Stomach (tissue), 9 donors: Measurements from ENCODE around the gene MYOM1. TPM values are rescaled to one million over a fixed set of nuclear protein-coding genes. Genes with fewer than 3 reads are reported as not detected.
"Not testable (repeated sequence)": the region's sequence is repeated elsewhere in the genome, so short reads cannot be mapped to it uniquely, and the experiment has no call there.

ENCODE experiments used
- DNase-seq, 2 donors: peaks; one replicate each; pipeline versions ENCODE4 v3.0.0 to v3.0.0-alpha.2; 2013 to 2019
- H3K27ac ChIP-seq, 5 donors: fragments of 200-600 bp in 4 of 5; sonication (generic) in 4 of 5; one replicate each; pipeline ENCODE4 v1.5.1; 2013 to 2019; ENCODE audit warnings: mild to moderate bottlenecking in 1 of 5, moderate library complexity in 1 of 5
- H3K27me3 ChIP-seq, 3 donors: fragments of 200-600 bp; sonication (generic); one replicate each; pipeline ENCODE4 v1.5.1; 2017 to 2019; ENCODE audit warnings: mixed run types in 1 of 3
- H3K36me3 ChIP-seq, 4 donors: fragments of 200-600 bp; sonication (generic); 1 replicate in 3 of 4; 2 replicates in 1 of 4; pipeline ENCODE4 v1.5.1; 2016 to 2019
- H3K4me1 ChIP-seq, 4 donors: fragments of 200-600 bp; sonication (generic); one replicate each; pipeline ENCODE4 v1.5.1; 2016 to 2019
- H3K4me3 ChIP-seq, 4 donors: fragments of 200-600 bp; sonication (generic) in 3 of 4; one replicate each; pipeline ENCODE4 v1.5.1; 2016 to 2019; ENCODE audit warnings: mild to moderate bottlenecking in 1 of 4
- H3K9me3 ChIP-seq, 4 donors: fragments of 200-600 bp; sonication (generic); one replicate each; pipeline ENCODE4 v1.5.1; 2016 to 2019
- CTCF ChIP-seq, 7 experiments: fragments of 450-650 bp in 4 of 7; fragments of 200-600 bp in 3 of 7; sonication (generic) in 3 of 7; IDR thresholded peaks; one replicate each; pipeline ENCODE4 v1.5.1; 2016 to 2019; ENCODE audit warnings: antibody characterized with exemption in 7 of 7, control low read depth in 2 of 7, mild to moderate bottlenecking in 1 of 7
- EP300 ChIP-seq: sonication (generic); formaldehyde crosslinking; IDR thresholded peaks from one replicate; pipeline ENCODE4 v1.6.1; 2017; ENCODE audit warnings: antibody characterized with exemption
- POLR2A ChIP-seq, 4 donors: fragments of 450-650 bp; IDR thresholded peaks; one replicate each; pipeline ENCODE4 v1.6.1; 2016; ENCODE audit warnings: antibody characterized with exemption in 4 of 4, control low read depth in 2 of 4, mild to moderate bottlenecking in 1 of 4, moderate library complexity in 1 of 4
- POLR2AphosphoS5 ChIP-seq, 3 donors: sonication (generic); formaldehyde crosslinking; IDR thresholded peaks; one replicate each; pipeline ENCODE4 v1.6.1; 2016; ENCODE audit warnings: antibody characterized with exemption in 3 of 3
- WGBS, 5 donors: extraction: QIAGEN DNeasy Blood & Tissue Kit in 3 of 5; methylation state at CpG; one replicate each; pipeline versions ENCODE4 v1.1.5 to v1.1.7; 2013 to 2018; 5-methylcytosine and 5-hydroxymethylcytosine counted together
- intact Hi-C: fragments of 100-400 bp; cut with DNase I; formaldehyde crosslinking; loops from one replicate; pipeline ENCODE4 v1.15.1; 2023; ENCODE audit warnings: low total_unique reads
- polyA plus RNA-seq, 3 donors: library from polyadenylated mRNA; stranded (reverse); fragments of 200-250 nt; gene quantifications; one replicate each; pipeline ENCODE4 v1.2.3, GENCODE V29; 2013
- small RNA-seq, 4 donors: library from RNA; depleted of rRNA; stranded (forward); fragments of <200 nt; gene quantifications; one replicate each; pipeline ENCODE3, GENCODE V24; 2016
- total RNA-seq, 5 donors: library from RNA; depleted of rRNA; stranded (reverse); fragments of >200 nt; gene quantifications; one replicate each; pipeline versions ENCODE4 v1.1.0 to v1.2.3, GENCODE V29; 2014 to 2016
- donor health status: healthy with polysubstance abuse.
- donor health status: Bipolar disorder and iron deficiency.
- donor health status: healthy.

MYOM1 gene
- total and polyA plus RNA-seq, 8 donors, result 1.2 to 37.9 (median 3.5) TPM

DNA sequence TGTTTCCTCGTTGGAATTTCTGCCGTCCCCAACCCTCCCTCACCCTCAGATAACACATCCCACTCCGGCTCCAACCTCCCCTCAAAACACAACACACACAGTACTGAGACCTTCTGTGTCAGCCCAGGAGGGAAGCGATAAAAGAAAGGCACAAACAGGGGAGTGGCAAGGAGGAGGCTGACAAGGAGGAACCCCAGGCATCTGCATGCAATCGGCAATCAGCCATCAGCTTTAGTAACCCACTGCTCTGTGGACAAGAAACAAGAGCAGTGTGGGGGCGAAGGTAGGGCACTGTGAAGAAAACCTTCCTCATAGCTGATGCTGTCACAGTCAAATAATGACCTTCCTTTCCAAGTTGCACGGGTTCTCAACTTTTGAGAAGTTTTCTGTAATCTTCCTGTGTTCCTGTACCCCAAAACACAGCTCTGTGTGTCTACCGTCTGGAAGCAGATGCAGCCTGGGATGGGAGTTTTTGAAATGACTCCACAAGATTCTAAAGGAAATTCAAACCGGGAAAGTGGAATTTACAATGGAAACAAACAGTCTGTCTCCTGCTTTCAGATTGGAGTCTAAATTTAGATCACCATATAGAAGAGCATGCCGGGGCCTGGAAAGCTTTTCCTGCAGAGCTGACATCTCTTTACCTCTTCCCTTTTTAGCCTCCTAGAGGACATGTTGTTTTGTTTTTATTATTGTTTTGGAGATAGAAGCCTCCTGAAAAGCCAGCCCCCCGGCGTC, 190.4 kb downstream of the MYOM1 start:
- peak in 1 of 2 donors; percentile 78 for DNase-seq

GRCh38 chr18:3028115-3028514, 191.7 kb downstream of the MYOM1 start:
- H3K36me3 ChIP-seq, H3K4me3 ChIP-seq, DNase-seq, intact Hi-C loops, H3K9me3 ChIP-seq, H3K27me3 ChIP-seq: not testable (repeated sequence)
- Histone ChIP-seq H3K4me1 (peaks cover 10 to 28% (median 14%) of the 10 kb centered on the region in 4 donors), H3K27ac (peak overlapping the region in 1 of 5 donors; percentile 27)
- WGBS, 5 donors, result 77 to 97% (median 95%) methylated on average over 3 of the region's 3 CpGs

More for the DNA sequence above, 190.4 kb downstream of the MYOM1 start:
- no peaks in the 10 kb centered on the region for H3K36me3 ChIP-seq
- intact Hi-C loops, result no loop called here
- no peaks in the 10 kb centered on the region for H3K27me3 ChIP-seq
- no peak overlapping the region for H3K4me3 ChIP-seq
- 14 to 29% (median 24%) methylated on average over 12 of the region's 12 CpGs for WGBS, 5 donors
- no peaks in the 10 kb centered on the region for H3K9me3 ChIP-seq
- H3K4me1 ChIP-seq, result peaks cover 10 to 28% (median 14%) of the 10 kb centered on the region in 4 donors
- peak overlapping the region in 4 of 5 donors; percentile 15 to 59 (median 40) for H3K27ac ChIP-seq
- TF ChIP-seq EP300 (no peak), POLR2AphosphoS5 (IDR thresholded peaks at IDR 0.05) (no peak), POLR2A (IDR thresholded peaks at IDR 0.05) (no peak), CTCF (IDR thresholded peaks at IDR 0.05) (no peak)

GRCh38 chr18:3027370-3027891, 192.3 kb downstream of the MYOM1 start:
- no peaks in the 10 kb centered on the region for H3K36me3 ChIP-seq
- no peaks in the 10 kb centered on the region for H3K27me3 ChIP-seq
- DNase-seq, result no peak
- 70 to 86% (median 81%) methylated on average over 11 of the region's 11 CpGs for WGBS, 5 donors
- H3K27ac ChIP-seq, result peak overlapping the region in 1 of 5 donors; percentile 27
- intact Hi-C loops, result no loop called here
- H3K4me3 ChIP-seq, result no peak overlapping the region
- TF ChIP-seq CTCF (IDR thresholded peaks at IDR 0.05) (no peak), POLR2AphosphoS5 (IDR thresholded peaks at IDR 0.05) (no peak), POLR2A (IDR thresholded peaks at IDR 0.05) (no peak), EP300 (no peak)
- peaks cover 10 to 28% (median 14%) of the 10 kb centered on the region in 4 donors for H3K4me1 ChIP-seq
- no peaks in the 10 kb centered on the region for H3K9me3 ChIP-seq

DNA sequence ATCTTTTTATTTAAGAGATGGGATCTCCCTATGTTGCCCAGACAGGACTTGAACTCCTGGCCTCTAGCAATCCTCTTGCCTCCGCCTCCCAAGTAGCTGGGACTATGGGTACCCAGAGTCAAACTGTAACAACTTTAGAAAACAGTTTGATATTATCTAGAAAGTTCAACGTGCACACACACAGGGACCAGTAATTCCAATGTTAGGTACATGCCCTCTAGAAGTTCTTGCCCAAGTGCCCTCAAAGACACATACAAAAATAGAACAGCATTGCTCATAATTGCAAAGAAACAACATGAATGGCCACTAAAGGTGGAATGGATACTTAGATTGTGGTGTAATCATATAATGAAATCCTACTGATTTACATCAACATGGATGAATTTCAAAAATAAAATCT, 194.2 kb downstream of the MYOM1 start:
- peaks cover 10 to 28% (median 14%) of the 10 kb centered on the region in 4 donors for H3K4me1 ChIP-seq
- WGBS, 5 donors, result 63 to 80% (median 69%) methylated on average over 2 of the region's 2 CpGs

GRCh38 chr18:3023603-3024002, 196.2 kb downstream of the MYOM1 start:
- H3K9me3 ChIP-seq, H3K4me3 ChIP-seq, H3K36me3 ChIP-seq, H3K27me3 ChIP-seq, DNase-seq, H3K27ac ChIP-seq, intact Hi-C loops: not testable (repeated sequence)
- H3K4me1 ChIP-seq, result peaks cover 0 to 17% (median under 1%) of the 10 kb centered on the region in 4 donors
- WGBS, 5 donors, result 86 to 100% (median 95%) methylated on average over 3 to 5 of the region's 5 CpGs

More for the DNA sequence above, 194.2 kb downstream of the MYOM1 start:
- no peak for DNase-seq
- no peaks in the 10 kb centered on the region for H3K9me3 ChIP-seq
- H3K4me3 ChIP-seq, result no peak overlapping the region
- TF ChIP-seq POLR2AphosphoS5 (IDR thresholded peaks at IDR 0.05), result no peak
- TF ChIP-seq CTCF (IDR thresholded peaks at IDR 0.05), result no peak
- no peak for TF ChIP-seq EP300
- TF ChIP-seq POLR2A (IDR thresholded peaks at IDR 0.05), result no peak
- no peak overlapping the region for H3K27ac ChIP-seq
- H3K27me3 ChIP-seq, result no peaks in the 10 kb centered on the region
- intact Hi-C loops, result no loop called here
- H3K36me3 ChIP-seq, result no peaks in the 10 kb centered on the region

Small RNA genes within 50 kb of the gene (small RNA-seq; reads per million reads assigned to genes)
- gene RF00156, result 0 reads per million in 4 donors
- gene RNU7-25P, result 0 reads per million in 4 donors

Other genes with a start within 250 kb of the MYOM1 start
- gene LPIN2, start 206.8 kb downstream of the MYOM1 start, total RNA-seq, result 10 to 100 TPM in 4 of 5 donors, 1 to 10 TPM in 1; 9.3 to 86.8 (median 13.4) TPM
- 10 to 100 TPM in 2 of 3 donors, 1 to 10 TPM in 1; 4.0 to 42.8 (median 12.5) TPM for gene LPIN2, start 206.8 kb downstream of the MYOM1 start, polyA plus RNA-seq
- 100 to 1,000 TPM; 148 to 525 (median 249) TPM for gene MYL12A, start 27.8 kb upstream of the MYOM1 start, total RNA-seq
- gene MYL12A, start 27.8 kb upstream of the MYOM1 start, polyA plus RNA-seq, result 100 to 1,000 TPM; 239 to 630 (median 421) TPM
- gene MYL12B, start 42.2 kb upstream of the MYOM1 start, total RNA-seq, result 100 to 1,000 TPM in 4 of 5 donors, 10 to 100 TPM in 1; 89.2 to 329 (median 206) TPM
- gene MYL12B, start 42.2 kb upstream of the MYOM1 start, polyA plus RNA-seq, result 100 to 1,000 TPM; 439 to 738 (median 639) TPM
- gene TGIF1, start 230.2 kb upstream of the MYOM1 start, total RNA-seq, result 10 to 100 TPM; 18.7 to 87.6 (median 52.5) TPM
- gene TGIF1, start 230.2 kb upstream of the MYOM1 start, polyA plus RNA-seq, result 10 to 100 TPM; 51.5 to 65.3 (median 57.9) TPM